Neural crest cell (in vitro differentiated cells): ENCODE data around the gene SLC11A1. TPM values are rescaled to one million over a fixed set of nuclear protein-coding genes. Genes with fewer than 3 reads are reported as not detected.

Source experiments
- DNase-seq: peaks from one replicate; pipeline ENCODE4 v3.0.0; 2021; ENCODE audit warnings: low read depth, mixed read lengths, low spot score
- H3K27ac Mint-ChIP-seq: one replicate; pipeline ENCODE4 v1.8.0; 2021; ENCODE audit warnings: mild to moderate bottlenecking, mixed read lengths; ENCODE audit not compliant: unreplicated experiment
- H3K27me3 Mint-ChIP-seq: 2 replicates; pipeline ENCODE4 v1.8.0; 2021; ENCODE audit warnings: low read depth, mild to moderate bottlenecking, mixed read lengths
- H3K36me3 Mint-ChIP-seq: 2 replicates; pipeline ENCODE4 v1.8.0; 2021; ENCODE audit warnings: low read depth, mild to moderate bottlenecking, mixed read lengths
- H3K4me1 Mint-ChIP-seq: 2 replicates; pipeline ENCODE4 v1.8.0; 2021; ENCODE audit warnings: mixed read lengths
- H3K4me3 Mint-ChIP-seq: one replicate; pipeline ENCODE4 v1.8.0; 2021; ENCODE audit warnings: mild to moderate bottlenecking, mixed read lengths
- H3K9me3 Mint-ChIP-seq: 2 replicates; pipeline ENCODE4 v1.8.0; 2021; ENCODE audit warnings: mixed read lengths
- total RNA-seq: library from RNA; stranded (reverse); gene quantifications from 2 replicates; pipeline ENCODE4 v1.2.1, GENCODE V29; 2021
- TF ChIP-seq, protein P1 (sequence below): fragments of 200-600 bp; sonication (generic); conservative IDR thresholded peaks from 2 replicates; pipeline ENCODE4 v1.5.0; 2021; ENCODE audit warnings: antibody characterized with exemption, mild to moderate bottlenecking

Gene SLC11A1
- total RNA-seq, 1 donor from 2014 or later = 0.09 TPM

DNA sequence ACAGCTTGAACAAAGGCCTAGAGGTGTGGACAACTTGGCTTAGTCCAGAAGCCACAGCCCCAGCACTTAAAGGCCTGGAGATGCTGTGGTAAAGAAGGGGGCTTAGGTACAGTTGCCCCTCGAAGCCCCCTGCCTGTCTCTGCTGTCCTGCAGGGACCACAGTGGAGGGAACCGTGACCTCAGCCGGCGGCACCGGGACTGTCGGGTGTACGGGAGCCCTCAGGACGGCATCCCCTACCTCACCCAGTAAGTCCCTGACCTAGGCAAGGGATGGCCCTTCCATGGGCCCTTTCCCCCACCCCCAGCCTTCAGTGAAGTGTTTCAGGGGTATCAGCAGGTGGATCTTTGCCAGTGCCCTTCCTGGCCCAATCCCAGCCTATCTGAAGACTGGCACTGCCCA lies 40.7 kb upstream of the SLC11A1 start:
- H3K4me1 Mint-ChIP-seq = peaks cover 7% of the 10 kb centered on the region
- TF ChIP-seq, protein P1, sequence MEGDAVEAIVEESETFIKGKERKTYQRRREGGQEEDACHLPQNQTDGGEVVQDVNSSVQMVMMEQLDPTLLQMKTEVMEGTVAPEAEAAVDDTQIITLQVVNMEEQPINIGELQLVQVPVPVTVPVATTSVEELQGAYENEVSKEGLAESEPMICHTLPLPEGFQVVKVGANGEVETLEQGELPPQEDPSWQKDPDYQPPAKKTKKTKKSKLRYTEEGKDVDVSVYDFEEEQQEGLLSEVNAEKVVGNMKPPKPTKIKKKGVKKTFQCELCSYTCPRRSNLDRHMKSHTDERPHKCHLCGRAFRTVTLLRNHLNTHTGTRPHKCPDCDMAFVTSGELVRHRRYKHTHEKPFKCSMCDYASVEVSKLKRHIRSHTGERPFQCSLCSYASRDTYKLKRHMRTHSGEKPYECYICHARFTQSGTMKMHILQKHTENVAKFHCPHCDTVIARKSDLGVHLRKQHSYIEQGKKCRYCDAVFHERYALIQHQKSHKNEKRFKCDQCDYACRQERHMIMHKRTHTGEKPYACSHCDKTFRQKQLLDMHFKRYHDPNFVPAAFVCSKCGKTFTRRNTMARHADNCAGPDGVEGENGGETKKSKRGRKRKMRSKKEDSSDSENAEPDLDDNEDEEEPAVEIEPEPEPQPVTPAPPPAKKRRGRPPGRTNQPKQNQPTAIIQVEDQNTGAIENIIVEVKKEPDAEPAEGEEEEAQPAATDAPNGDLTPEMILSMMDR = no peak
- no peaks in the 10 kb centered on the region for H3K9me3 Mint-ChIP-seq
- no peaks in the 10 kb centered on the region for H3K36me3 Mint-ChIP-seq
- no peak overlapping the region for H3K27ac Mint-ChIP-seq
- H3K27me3 Mint-ChIP-seq = no peaks in the 10 kb centered on the region
- no peak for DNase-seq
- no peak overlapping the region for H3K4me3 Mint-ChIP-seq

DNA sequence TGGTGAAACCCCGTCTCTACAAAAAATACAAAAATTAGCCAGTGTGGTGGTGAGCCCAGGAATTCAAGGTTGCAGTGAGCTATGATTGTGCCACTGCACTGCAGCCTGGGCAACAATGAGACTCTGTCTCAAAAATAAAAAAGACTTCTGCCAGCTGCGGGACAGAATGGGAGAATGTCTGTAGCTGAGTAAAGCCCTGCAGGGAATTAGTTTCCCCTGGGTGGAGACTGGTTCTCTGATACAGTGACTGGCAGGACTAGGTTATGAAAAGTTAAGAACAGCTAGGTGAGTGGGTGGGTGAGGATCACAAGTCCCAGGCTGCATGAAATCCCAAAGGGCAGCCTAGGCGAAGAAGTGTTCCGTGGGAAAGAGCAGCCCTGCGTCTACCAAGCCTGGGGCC lies 39.2 kb upstream of the SLC11A1 start:
- no peak for DNase-seq
- Mint-ChIP-seq H3K9me3 (no peaks in the 10 kb centered on the region), H3K36me3 (no peaks in the 10 kb centered on the region), H3K27ac (peak overlapping the region; percentile 50), H3K27me3 (no peaks in the 10 kb centered on the region), H3K4me3 (no peak overlapping the region), H3K4me1 (peaks cover 8% of the 10 kb centered on the region)
- TF ChIP-seq, protein P1 = no peak

DNA sequence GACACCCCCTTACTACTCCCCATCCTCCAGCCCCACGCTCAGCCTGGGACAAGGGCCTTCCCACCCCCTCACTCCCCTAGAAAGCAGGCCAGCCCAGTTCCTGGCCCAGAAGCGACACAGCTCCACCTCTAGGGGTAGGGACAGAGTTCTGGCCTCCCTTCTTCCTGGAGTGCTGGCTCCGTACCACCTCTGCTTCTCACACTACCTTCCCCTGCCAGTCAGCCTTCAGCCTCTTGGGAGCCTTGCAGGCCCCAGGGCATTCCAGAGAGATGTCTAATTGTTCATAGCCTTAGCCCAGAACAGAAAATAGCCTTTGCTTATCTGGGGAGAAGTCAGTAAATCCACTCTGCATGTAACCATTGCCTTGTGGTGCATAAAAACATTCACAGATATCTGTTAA lies 38.5 kb upstream of the SLC11A1 start:
- Mint-ChIP-seq H3K9me3 (no peaks in the 10 kb centered on the region), H3K27me3 (no peaks in the 10 kb centered on the region), H3K4me3 (no peak overlapping the region), H3K4me1 (peaks cover 8% of the 10 kb centered on the region), H3K27ac (no peak overlapping the region), H3K36me3 (no peaks in the 10 kb centered on the region)
- TF ChIP-seq, protein P1 = no peak
- DNase-seq = no peak

DNA sequence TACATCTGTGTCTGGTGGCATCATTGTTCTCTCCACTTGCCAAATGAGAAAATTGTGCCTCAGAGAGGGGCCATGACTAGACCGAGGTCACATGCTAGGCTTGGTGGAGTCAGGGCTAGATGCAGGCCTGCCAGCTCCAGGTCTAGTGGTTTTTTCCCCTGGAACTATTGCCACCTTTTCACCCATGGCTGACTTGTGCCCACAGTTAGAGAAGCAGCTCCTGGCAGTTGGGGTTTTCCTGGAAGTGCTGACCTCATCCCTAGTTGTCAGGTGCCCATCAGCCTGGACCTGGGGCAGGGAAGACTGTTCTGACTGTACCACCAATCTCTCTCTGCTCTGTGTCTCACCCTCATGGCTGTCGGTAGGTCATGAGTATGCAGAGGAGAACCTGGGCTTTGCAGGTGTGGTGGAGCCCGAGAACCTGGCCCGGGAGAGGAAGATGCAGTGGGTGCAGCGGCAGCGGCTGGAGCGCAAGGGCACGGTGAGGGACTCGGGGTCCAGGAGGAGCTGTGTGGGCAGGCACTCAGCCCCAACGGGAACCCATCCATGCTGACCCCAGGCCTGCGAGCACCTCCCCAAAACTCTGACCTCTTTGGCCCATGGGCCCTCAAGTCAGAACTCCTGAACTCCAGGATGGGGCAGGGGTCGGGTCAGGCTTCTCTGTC lies 37.9 kb upstream of the SLC11A1 start:
- H3K4me3 Mint-ChIP-seq = no peak overlapping the region
- no peaks in the 10 kb centered on the region for H3K36me3 Mint-ChIP-seq
- no peaks in the 10 kb centered on the region for H3K9me3 Mint-ChIP-seq
- DNase-seq = no peak
- TF ChIP-seq, protein P1 = no peak
- peaks cover 8% of the 10 kb centered on the region for H3K4me1 Mint-ChIP-seq
- no peak overlapping the region for H3K27ac Mint-ChIP-seq
- H3K27me3 Mint-ChIP-seq = no peaks in the 10 kb centered on the region

DNA sequence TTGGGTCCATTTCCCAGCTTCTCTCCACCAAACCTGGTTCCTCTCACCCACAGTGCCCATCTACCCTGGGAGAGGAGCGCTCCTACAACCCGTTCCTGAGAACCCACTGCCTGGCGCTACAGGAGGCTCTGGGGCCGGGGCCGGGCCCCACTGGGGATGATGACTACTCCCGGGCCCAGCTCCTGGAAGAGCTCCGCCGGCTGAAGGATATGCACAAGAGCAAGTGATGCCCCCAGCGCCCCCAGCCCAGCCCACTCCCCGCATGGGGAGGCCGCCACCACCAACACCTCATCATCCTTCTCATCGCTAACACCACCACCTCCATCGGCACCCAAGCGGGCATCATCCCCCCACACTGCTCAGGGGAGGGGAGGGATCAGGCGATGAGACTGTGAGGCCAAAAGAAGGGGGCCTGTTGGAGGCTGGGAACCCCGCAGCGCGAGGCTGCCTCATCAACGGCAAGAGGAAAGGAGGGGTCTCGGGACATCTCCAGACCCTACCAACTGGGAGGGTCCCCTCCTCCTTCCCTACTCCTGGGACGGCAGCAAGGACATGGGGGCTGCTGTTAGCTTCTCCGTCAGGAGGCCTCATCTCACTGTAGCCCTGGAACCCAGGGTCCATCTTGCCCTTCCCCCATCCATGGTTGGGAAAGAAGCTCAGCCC lies 37.2 kb upstream of the SLC11A1 start:
- peaks cover 2% of the 10 kb centered on the region for H3K36me3 Mint-ChIP-seq
- no peak overlapping the region for H3K4me3 Mint-ChIP-seq
- H3K27ac Mint-ChIP-seq = no peak overlapping the region
- H3K27me3 Mint-ChIP-seq = no peaks in the 10 kb centered on the region
- no peak for DNase-seq
- TF ChIP-seq, protein P1 = no peak
- H3K4me1 Mint-ChIP-seq = peaks cover 8% of the 10 kb centered on the region
- peaks cover 3% of the 10 kb centered on the region for H3K9me3 Mint-ChIP-seq
